ENCODE measurements around the gene TSGA10IP. TPM values are rescaled to one million over a fixed set of nuclear protein-coding genes. Genes with fewer than 3 reads are reported as not detected.

The TSGA10IP gene
- polyA plus RNA-seq, 1 donor (not counting 4 experiments of a cell fraction or from before 2014, with no cell fraction given): not detected

DNA sequence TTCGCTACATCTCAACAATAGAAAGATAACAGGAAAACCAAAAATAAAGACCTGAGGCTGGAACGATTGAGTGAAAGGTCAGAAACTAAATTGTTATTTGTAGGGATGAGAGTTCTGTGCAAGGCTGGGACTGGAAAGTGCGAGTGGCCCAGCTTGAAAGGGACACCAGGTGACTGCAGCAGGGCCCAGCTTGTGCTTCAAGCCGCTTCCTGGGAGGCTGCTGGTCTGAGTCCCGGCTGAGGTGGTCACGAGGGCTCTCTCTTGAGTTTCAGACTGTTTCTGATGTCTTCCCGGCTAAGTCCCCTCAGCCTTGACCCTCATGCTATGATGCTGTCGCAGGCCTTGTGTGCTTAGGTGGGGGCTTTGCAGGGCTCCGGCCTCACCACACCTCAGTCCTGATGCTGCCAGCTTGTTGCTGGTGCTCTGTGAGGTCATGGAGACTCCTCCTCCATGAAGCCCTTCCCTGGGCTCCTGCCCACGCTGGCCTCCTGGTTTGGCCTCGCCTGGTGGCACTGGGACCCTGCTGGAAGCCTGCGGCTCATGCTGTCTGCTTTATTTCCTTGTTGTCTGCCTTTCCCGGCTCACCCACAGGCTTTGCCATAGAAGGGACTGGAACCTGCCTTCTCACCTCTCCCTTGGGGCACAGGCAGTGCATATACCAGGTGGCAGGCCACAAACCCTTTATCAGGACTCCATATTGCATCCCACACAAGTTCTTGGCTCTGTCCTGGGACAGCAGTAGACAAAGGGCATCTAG is 61.0 kb downstream of the TSGA10IP start:
- no peak overlapping the region for H3K27ac ChIP-seq (ENCODE audit: control insufficient read depth, insufficient read depth, low read length)
- no peak overlapping the region for H3K4me3 ChIP-seq (ENCODE audit: control insufficient read depth in 2 of 3, extremely low read depth in 1 of 3, insufficient read depth in 2 of 3, low read depth in 1 of 3, low read length in 3 of 3)
- peaks cover 6 to 7% of the 10 kb centered on the region in 2 experiments for H3K36me3 ChIP-seq (ENCODE audit: control insufficient read depth in 2 of 2, extremely low read depth in 1 of 2, insufficient read depth in 2 of 2, low read length in 2 of 2)
- peaks cover 23% of the 10 kb centered on the region for H3K79me2 ChIP-seq (ENCODE audit: control insufficient read depth, insufficient read depth, low read length)
- peaks cover 27% of the 10 kb centered on the region for H3K4me1 ChIP-seq (ENCODE audit: control insufficient read depth, extremely low read depth, insufficient read depth, low read length)
- no peak overlapping the region for H3K4me2 ChIP-seq (ENCODE audit: control insufficient read depth, extremely low read depth, insufficient read depth, low read depth, low read length)
- dilution Hi-C loops (cut with MboI; ENCODE audit: extremely low pct_ligation_motif_present, low sequenced_read_pairs): no loop called here
- DNase-seq (ENCODE audit: low read depth, low spot score) (no peak), FAIRE-seq (no peak)
- H2AFZ ChIP-seq (ENCODE audit: control insufficient read depth, low read length): no peak overlapping the region
- H3K27me3 ChIP-seq (ENCODE audit: control insufficient read depth, extremely low read depth, insufficient read depth, low read length): no peaks in the 10 kb centered on the region
- no peaks in the 10 kb centered on the region for H4K20me1 ChIP-seq (ENCODE audit: control insufficient read depth, extremely low read depth, insufficient read depth, low read length)
- TF ChIP-seq, protein P1, sequence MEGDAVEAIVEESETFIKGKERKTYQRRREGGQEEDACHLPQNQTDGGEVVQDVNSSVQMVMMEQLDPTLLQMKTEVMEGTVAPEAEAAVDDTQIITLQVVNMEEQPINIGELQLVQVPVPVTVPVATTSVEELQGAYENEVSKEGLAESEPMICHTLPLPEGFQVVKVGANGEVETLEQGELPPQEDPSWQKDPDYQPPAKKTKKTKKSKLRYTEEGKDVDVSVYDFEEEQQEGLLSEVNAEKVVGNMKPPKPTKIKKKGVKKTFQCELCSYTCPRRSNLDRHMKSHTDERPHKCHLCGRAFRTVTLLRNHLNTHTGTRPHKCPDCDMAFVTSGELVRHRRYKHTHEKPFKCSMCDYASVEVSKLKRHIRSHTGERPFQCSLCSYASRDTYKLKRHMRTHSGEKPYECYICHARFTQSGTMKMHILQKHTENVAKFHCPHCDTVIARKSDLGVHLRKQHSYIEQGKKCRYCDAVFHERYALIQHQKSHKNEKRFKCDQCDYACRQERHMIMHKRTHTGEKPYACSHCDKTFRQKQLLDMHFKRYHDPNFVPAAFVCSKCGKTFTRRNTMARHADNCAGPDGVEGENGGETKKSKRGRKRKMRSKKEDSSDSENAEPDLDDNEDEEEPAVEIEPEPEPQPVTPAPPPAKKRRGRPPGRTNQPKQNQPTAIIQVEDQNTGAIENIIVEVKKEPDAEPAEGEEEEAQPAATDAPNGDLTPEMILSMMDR (optimal IDR thresholded peaks at IDR 0.05 in 1 of 3, IDR thresholded peaks at IDR 0.05 in 1 of 3, conservative IDR thresholded peaks at IDR 0.05 in 1 of 3; ENCODE audit: extremely low read depth in 1 of 3, insufficient read depth in 2 of 3, low read length in 3 of 3): no peak
- TF ChIP-seq EZH2 (IDR thresholded peaks at IDR 0.05; ENCODE audit: low read length): no peak
- H3K9me1 ChIP-seq (ENCODE audit: control insufficient read depth, extremely low read depth, insufficient read depth, low read length): no peaks in the 10 kb centered on the region
- no peaks in the 10 kb centered on the region for H3K9me3 ChIP-seq (ENCODE audit: control insufficient read depth, low read depth, low read length)
- no peak overlapping the region for H3K9ac ChIP-seq (ENCODE audit: control insufficient read depth, extremely low read depth, insufficient read depth, low read length)

DNA sequence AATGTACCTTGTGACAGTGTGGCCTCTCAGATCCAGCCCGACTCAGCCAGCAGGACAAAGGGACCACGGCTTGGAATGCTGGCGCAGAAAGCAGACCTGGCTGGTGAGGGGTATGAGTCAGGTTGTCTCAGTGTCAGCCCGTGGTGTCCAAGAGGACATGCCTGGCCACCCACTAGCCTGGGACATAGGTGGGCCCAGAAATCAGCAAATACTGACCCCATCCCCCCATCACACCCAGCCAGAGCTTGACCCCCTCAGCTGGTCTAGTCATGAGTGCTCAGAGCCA is 61.6 kb downstream of the TSGA10IP start:
- dilution Hi-C loops (cut with MboI; ENCODE audit: extremely low pct_ligation_motif_present, low sequenced_read_pairs): no loop called here
- Histone ChIP-seq H3K9me3 (ENCODE audit: control insufficient read depth, low read depth, low read length) (no peaks in the 10 kb centered on the region), H2AFZ (ENCODE audit: control insufficient read depth, low read length) (no peak overlapping the region), H3K27ac (ENCODE audit: control insufficient read depth, insufficient read depth, low read length) (no peak overlapping the region), H3K27me3 (ENCODE audit: control insufficient read depth, extremely low read depth, insufficient read depth, low read length) (no peaks in the 10 kb centered on the region), H3K9me1 (ENCODE audit: control insufficient read depth, extremely low read depth, insufficient read depth, low read length) (peaks cover 3% of the 10 kb centered on the region), H3K79me2 (ENCODE audit: control insufficient read depth, insufficient read depth, low read length) (peaks cover 17% of the 10 kb centered on the region), H3K36me3 (ENCODE audit: control insufficient read depth in 2 of 2, extremely low read depth in 1 of 2, insufficient read depth in 2 of 2, low read length in 2 of 2) (peaks cover 6 to 7% of the 10 kb centered on the region in 2 experiments), H4K20me1 (ENCODE audit: control insufficient read depth, extremely low read depth, insufficient read depth, low read length) (no peaks in the 10 kb centered on the region), H3K9ac (ENCODE audit: control insufficient read depth, extremely low read depth, insufficient read depth, low read length) (no peak overlapping the region), H3K4me3 (ENCODE audit: control insufficient read depth in 2 of 3, extremely low read depth in 1 of 3, insufficient read depth in 2 of 3, low read depth in 1 of 3, low read length in 3 of 3) (no peak overlapping the region), H3K4me1 (ENCODE audit: control insufficient read depth, extremely low read depth, insufficient read depth, low read length) (peaks cover 32% of the 10 kb centered on the region), H3K4me2 (ENCODE audit: control insufficient read depth, extremely low read depth, insufficient read depth, low read depth, low read length) (no peak overlapping the region)
- DNase-seq (ENCODE audit: low read depth, low spot score) (no peak), FAIRE-seq (no peak)
- TF ChIP-seq EZH2 (IDR thresholded peaks at IDR 0.05; ENCODE audit: low read length): no peak
- TF ChIP-seq, protein P1 (optimal IDR thresholded peaks at IDR 0.05 in 1 of 3, IDR thresholded peaks at IDR 0.05 in 1 of 3, conservative IDR thresholded peaks at IDR 0.05 in 1 of 3; ENCODE audit: extremely low read depth in 1 of 3, insufficient read depth in 2 of 3, low read length in 3 of 3): no peak

Measured in keratinocyte (primary cell).